ENCODE measurements around the gene GUCD1. TPM values are rescaled to one million over a fixed set of nuclear protein-coding genes. Genes with fewer than 3 reads are reported as not detected.

The GUCD1 gene
- total and polyA plus RNA-seq, 2 of the 13 experiments (the other 11 are each of a cell fraction or from before 2014, with no cell fraction given): 128 to 245 TPM

- TF ChIP-seq HMGXB3 (CRISPR knock-in tag; IDR thresholded peaks at IDR 0.05; ENCODE audit: borderline replicate concordance) (no peak; the same call in 1 of the 2 replicates), SUZ12 (IDR thresholded peaks at IDR 0.05; ENCODE audit: low read depth, low read length) (no peak), TERF1 (CRISPR knock-in tag; IDR thresholded peaks at IDR 0.05) (0 out of 2 replicates have a peak, but pooled peaks have one; percentile 32), POGK (CRISPR knock-in tag; conservative IDR thresholded peaks at IDR 0.05) (0 out of 2 replicates have a peak, but pooled peaks have one; percentile 26), RFX5 (IDR thresholded peaks at IDR 0.05; ENCODE audit: low read depth, low read length) (no peak), NR0B2 (CRISPR knock-in tag; IDR thresholded peaks at IDR 0.05) (0 out of 2 replicates have a peak, but pooled peaks have one; percentile 59), ZNF549 (CRISPR knock-in tag; IDR thresholded peaks at IDR 0.05) (no peak), KDM5B (CRISPR knock-in tag; IDR thresholded peaks at IDR 0.05; ENCODE audit: borderline replicate concordance) (peak; percentile 73), ARID5B (CRISPR knock-in tag; IDR thresholded peaks at IDR 0.05) (peak; percentile 9; the same call in 1 of the 2 replicates), ZNF652 (CRISPR knock-in tag; IDR thresholded peaks at IDR 0.05; ENCODE audit: borderline replicate concordance, low read depth) (no peak), HCFC1 (IDR thresholded peaks at IDR 0.05; ENCODE audit: low read depth, low read length) (no peak), ZNF776 (CRISPR knock-in tag; IDR thresholded peaks at IDR 0.05) (peak; percentile 43; the same call in 1 of the 2 replicates), KDM6A (CRISPR knock-in tag; IDR thresholded peaks at IDR 0.05; ENCODE audit: low read depth) (0 out of 2 replicates have a peak, but pooled peaks have one; percentile 18), AGO2 (optimal IDR thresholded peaks at IDR 0.05; ENCODE audit: low read depth, low read length) (peak; percentile 90), ZNF841 (CRISPR knock-in tag; IDR thresholded peaks at IDR 0.05; ENCODE audit: borderline replicate concordance) (no peak), ZNF616 (CRISPR knock-in tag; IDR thresholded peaks at IDR 0.05; ENCODE audit: low read depth) (no peak)
Measured at GRCh38 chr22:24554313-24555164, at the start of gene GUCD1 (continued).
